ENCODE results near the gene FKBP9. TPM values are rescaled to one million over a fixed set of nuclear protein-coding genes. Genes with fewer than 3 reads are reported as not detected.

Gene FKBP9
- total RNA-seq, 1 experiment from 2014 or later, result 28.6 TPM

GRCh38 chr7:33038639-33039038 lies 81.4 kb downstream of the FKBP9 start:
- DNase-seq (ENCODE audit: low spot score), result peak; percentile 6
- CTCF ChIA-PET, result no interaction called here
- Histone ChIP-seq H3K27me3 (replicated peaks; ENCODE audit: insufficient read depth, low read depth, low read length, poor library complexity) (no peaks in the 10 kb centered on the region), H3K4me3 (ENCODE audit: low read depth, low read length, poor library complexity, severe bottlenecking) (peak overlapping the region; percentile 40), H3K9me3 (ENCODE audit: low read depth, low read length, poor library complexity, severe bottlenecking) (no peaks in the 10 kb centered on the region), H3K36me3 (ENCODE audit: insufficient read depth, low read length, poor library complexity, severe bottlenecking) (no peaks in the 10 kb centered on the region), H3K27ac (ENCODE audit: low read depth, low read length, poor library complexity, severe bottlenecking) (peak overlapping the region; percentile 12), H3K4me1 (ENCODE audit: insufficient read depth, low read length, poor library complexity, severe bottlenecking) (peaks cover 71% of the 10 kb centered on the region)
- no peak for TF ChIP-seq EZH2 (IDR thresholded peaks at IDR 0.05; ENCODE audit: borderline replicate concordance, low read depth, low read length, poor library complexity, severe bottlenecking)
- TF ChIP-seq, protein P1, sequence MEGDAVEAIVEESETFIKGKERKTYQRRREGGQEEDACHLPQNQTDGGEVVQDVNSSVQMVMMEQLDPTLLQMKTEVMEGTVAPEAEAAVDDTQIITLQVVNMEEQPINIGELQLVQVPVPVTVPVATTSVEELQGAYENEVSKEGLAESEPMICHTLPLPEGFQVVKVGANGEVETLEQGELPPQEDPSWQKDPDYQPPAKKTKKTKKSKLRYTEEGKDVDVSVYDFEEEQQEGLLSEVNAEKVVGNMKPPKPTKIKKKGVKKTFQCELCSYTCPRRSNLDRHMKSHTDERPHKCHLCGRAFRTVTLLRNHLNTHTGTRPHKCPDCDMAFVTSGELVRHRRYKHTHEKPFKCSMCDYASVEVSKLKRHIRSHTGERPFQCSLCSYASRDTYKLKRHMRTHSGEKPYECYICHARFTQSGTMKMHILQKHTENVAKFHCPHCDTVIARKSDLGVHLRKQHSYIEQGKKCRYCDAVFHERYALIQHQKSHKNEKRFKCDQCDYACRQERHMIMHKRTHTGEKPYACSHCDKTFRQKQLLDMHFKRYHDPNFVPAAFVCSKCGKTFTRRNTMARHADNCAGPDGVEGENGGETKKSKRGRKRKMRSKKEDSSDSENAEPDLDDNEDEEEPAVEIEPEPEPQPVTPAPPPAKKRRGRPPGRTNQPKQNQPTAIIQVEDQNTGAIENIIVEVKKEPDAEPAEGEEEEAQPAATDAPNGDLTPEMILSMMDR (conservative IDR thresholded peaks at IDR 0.05; ENCODE audit: low read depth, low read length), result no peak
- intact Hi-C loops (cut with micrococcal nuclease; ENCODE audit: unreplicated experiment), result no loop called here
- POLR2A ChIA-PET (ENCODE audit: low non-redundant PET), result no interaction called here
- BruUV-seq (replicated peaks), result no TSS peak

DNA sequence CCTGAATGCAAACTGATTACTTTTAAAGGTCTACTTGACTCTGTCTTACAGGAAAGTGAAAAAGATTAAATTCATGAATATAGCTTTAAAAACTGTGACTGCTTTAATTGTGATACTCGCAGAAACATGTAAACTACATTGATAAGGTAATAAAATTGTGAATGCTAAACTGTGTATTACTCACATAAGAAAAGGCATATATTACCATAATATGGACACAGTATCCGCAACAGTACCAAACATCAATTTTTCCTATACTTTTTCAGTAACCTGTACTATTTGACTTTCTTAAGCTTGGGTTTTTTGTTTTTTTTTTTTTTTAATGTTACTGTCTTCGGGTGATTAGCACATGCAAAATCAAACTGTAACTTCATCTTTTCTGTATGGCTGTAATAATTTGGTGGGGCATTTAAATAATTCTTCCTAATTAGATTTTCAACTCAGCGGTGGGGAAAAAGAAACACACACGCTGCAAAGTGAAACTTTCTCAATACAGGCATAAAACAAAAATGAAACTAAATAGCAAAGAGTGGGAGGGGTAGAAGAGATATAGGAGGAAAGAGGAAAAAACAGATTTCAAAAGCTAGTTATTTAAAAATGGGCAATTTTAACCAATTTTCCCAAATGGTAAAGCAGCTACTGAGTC lies 82.1 kb downstream of the FKBP9 start:
- H3K9me3 ChIP-seq (ENCODE audit: low read depth, low read length, poor library complexity, severe bottlenecking), result no peaks in the 10 kb centered on the region
- BruUV-seq (replicated peaks), result no TSS peak
- H3K4me3 ChIP-seq (ENCODE audit: low read depth, low read length, poor library complexity, severe bottlenecking), result peak overlapping the region; percentile 40
- CTCF ChIA-PET, result no interaction called here
- H3K27ac ChIP-seq (ENCODE audit: low read depth, low read length, poor library complexity, severe bottlenecking), result peak overlapping the region; percentile 12
- intact Hi-C loops (cut with micrococcal nuclease; ENCODE audit: unreplicated experiment), result no loop called here
- H3K27me3 ChIP-seq (replicated peaks; ENCODE audit: insufficient read depth, low read depth, low read length, poor library complexity), result no peaks in the 10 kb centered on the region
- peak; percentile 47 for DNase-seq (ENCODE audit: low spot score)
- H3K4me1 ChIP-seq (ENCODE audit: insufficient read depth, low read length, poor library complexity, severe bottlenecking), result peaks cover 76% of the 10 kb centered on the region
- TF ChIP-seq, protein P1 (conservative IDR thresholded peaks at IDR 0.05; ENCODE audit: low read depth, low read length), result no peak
- TF ChIP-seq EZH2 (IDR thresholded peaks at IDR 0.05; ENCODE audit: borderline replicate concordance, low read depth, low read length, poor library complexity, severe bottlenecking), result no peak
- POLR2A ChIA-PET (ENCODE audit: low non-redundant PET), result no interaction called here
- no peaks in the 10 kb centered on the region for H3K36me3 ChIP-seq (ENCODE audit: insufficient read depth, low read length, poor library complexity, severe bottlenecking)

- Histone ChIP-seq H3K4me3 (ENCODE audit: low read depth, low read length, poor library complexity, severe bottlenecking) (peak overlapping the region; percentile 40), H3K27me3 (replicated peaks; ENCODE audit: insufficient read depth, low read depth, low read length, poor library complexity) (no peaks in the 10 kb centered on the region), H3K9me3 (ENCODE audit: low read depth, low read length, poor library complexity, severe bottlenecking) (no peaks in the 10 kb centered on the region), H3K4me1 (ENCODE audit: insufficient read depth, low read length, poor library complexity, severe bottlenecking) (peaks cover 77% of the 10 kb centered on the region), H3K27ac (ENCODE audit: low read depth, low read length, poor library complexity, severe bottlenecking) (peak overlapping the region; percentile 12), H3K36me3 (ENCODE audit: insufficient read depth, low read length, poor library complexity, severe bottlenecking) (no peaks in the 10 kb centered on the region)
- TF ChIP-seq EZH2 (IDR thresholded peaks at IDR 0.05; ENCODE audit: borderline replicate concordance, low read depth, low read length, poor library complexity, severe bottlenecking), result no peak
- TF ChIP-seq, protein P1 (conservative IDR thresholded peaks at IDR 0.05; ENCODE audit: low read depth, low read length), result no peak
- intact Hi-C loops (cut with micrococcal nuclease; ENCODE audit: unreplicated experiment), result loop anchor here (10.0 kb wide), 1 partner anchor 95 kb away; no protein-coding TSS in a partner anchor
- no TSS peak for BruUV-seq (replicated peaks)
- ChIA-PET CTCF (no interaction called here), POLR2A (ENCODE audit: low non-redundant PET) (no interaction called here)
- DNase-seq (ENCODE audit: low spot score), result no peak
Measured at GRCh38 chr7:33039903-33040292, 82.7 kb downstream of the FKBP9 start.
